Bronchial epithelial cell (primary cell): ENCODE data around the gene WNT7B. TPM values are rescaled to one million over a fixed set of nuclear protein-coding genes. Genes with fewer than 3 reads are reported as not detected.
A peak's percentile ranks its signal among the peaks of the same experiment; 100 is the strongest.
"Not testable (repeated sequence)": the region's sequence is repeated elsewhere in the genome, so short reads cannot be mapped to it uniquely, and the experiment has no call there.

Source experiments
- DNase-seq: peaks from one replicate; pipeline ENCODE4 v3.0.0-alpha.2; 2010; ENCODE audit warnings: low read depth
- FAIRE-seq: peaks from 2 replicates; lab custom pipeline; 2011; peaks lifted over from hg19 to GRCh38; lab: Jason Lieb, UNC
- H3K27me3 ChIP-seq: 2 replicates; pipeline ENCODE4 v1.5.1; 2011; ENCODE audit warnings: low read length; ENCODE audit not compliant: control insufficient read depth, insufficient read depth
- H3K36me3 ChIP-seq: 2 replicates; pipeline ENCODE4 v1.5.1; 2011; ENCODE audit warnings: low read length; ENCODE audit not compliant: control insufficient read depth, insufficient read depth
- H3K4me3 ChIP-seq: 2 replicates; pipeline ENCODE4 v1.5.1; 2011; ENCODE audit warnings: mild to moderate bottlenecking, low read depth, low read length, control low read depth
- total RNA-seq: library from RNA; depleted of rRNA; stranded (reverse); fragments of >200 nt; gene quantifications from 2 replicates; pipeline ENCODE4 v1.2.1, GENCODE V29; 2014
- TF ChIP-seq, protein P1 (sequence below): IDR thresholded peaks from 2 replicates; pipeline ENCODE4 v1.5.1; 2011; ENCODE audit warnings: mild to moderate bottlenecking, moderate library complexity, low read length, control low read depth, inconsistent platforms; ENCODE audit not compliant: insufficient read depth, severe bottlenecking

WNT7B gene
- total RNA-seq, 1 donor from 2014 or later: 18.2 TPM

DNA sequence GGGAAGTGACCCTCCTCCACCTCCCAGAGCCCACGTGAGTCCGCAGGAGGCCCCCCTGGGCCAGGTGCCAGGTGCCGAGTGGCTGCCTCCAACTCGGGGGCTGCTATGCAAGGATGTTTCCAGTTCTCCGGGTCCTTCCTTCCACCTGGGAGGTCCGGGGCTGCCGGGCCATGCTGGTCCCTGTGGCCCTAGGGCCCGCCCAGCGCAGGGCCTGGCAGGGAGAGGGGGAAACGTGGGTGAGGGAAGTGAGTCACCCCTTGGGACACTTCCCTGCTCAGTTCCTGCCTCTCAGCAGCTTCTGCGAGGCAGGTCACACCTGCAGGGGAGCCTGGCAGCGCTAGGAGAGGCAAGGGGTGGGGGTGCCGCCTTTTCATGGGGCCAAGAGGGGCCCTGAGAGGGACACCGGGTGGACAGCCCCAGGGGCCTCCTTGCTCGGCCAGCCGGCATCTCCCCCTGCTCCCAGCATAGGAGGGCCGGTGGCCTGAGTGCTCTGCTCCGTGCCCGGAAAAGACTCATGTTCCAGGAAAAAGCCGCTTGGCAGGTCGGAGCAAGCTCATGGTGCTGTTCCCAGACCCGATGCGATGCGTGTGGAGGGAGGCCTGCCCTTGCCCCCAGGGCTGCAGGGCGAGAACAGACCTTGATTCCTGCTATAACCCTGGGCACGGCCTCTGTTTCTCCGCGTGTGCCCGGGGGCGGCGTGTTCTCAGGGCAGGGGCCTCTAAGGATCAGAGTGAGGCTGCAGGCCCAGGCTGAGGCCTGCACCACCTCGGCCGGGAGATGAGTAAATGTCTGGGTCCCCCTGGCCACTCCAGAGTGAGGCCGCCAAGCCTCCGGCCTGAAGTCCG lies 30.3 kb upstream of the WNT7B start:
- Histone ChIP-seq H3K4me3 (peak overlapping the region; percentile 1), H3K27me3 (no peaks in the 10 kb centered on the region), H3K36me3 (no peaks in the 10 kb centered on the region)
- TF ChIP-seq, protein P1, sequence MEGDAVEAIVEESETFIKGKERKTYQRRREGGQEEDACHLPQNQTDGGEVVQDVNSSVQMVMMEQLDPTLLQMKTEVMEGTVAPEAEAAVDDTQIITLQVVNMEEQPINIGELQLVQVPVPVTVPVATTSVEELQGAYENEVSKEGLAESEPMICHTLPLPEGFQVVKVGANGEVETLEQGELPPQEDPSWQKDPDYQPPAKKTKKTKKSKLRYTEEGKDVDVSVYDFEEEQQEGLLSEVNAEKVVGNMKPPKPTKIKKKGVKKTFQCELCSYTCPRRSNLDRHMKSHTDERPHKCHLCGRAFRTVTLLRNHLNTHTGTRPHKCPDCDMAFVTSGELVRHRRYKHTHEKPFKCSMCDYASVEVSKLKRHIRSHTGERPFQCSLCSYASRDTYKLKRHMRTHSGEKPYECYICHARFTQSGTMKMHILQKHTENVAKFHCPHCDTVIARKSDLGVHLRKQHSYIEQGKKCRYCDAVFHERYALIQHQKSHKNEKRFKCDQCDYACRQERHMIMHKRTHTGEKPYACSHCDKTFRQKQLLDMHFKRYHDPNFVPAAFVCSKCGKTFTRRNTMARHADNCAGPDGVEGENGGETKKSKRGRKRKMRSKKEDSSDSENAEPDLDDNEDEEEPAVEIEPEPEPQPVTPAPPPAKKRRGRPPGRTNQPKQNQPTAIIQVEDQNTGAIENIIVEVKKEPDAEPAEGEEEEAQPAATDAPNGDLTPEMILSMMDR: no peak
- FAIRE-seq (no peak), DNase-seq (peak; percentile 88)

DNA sequence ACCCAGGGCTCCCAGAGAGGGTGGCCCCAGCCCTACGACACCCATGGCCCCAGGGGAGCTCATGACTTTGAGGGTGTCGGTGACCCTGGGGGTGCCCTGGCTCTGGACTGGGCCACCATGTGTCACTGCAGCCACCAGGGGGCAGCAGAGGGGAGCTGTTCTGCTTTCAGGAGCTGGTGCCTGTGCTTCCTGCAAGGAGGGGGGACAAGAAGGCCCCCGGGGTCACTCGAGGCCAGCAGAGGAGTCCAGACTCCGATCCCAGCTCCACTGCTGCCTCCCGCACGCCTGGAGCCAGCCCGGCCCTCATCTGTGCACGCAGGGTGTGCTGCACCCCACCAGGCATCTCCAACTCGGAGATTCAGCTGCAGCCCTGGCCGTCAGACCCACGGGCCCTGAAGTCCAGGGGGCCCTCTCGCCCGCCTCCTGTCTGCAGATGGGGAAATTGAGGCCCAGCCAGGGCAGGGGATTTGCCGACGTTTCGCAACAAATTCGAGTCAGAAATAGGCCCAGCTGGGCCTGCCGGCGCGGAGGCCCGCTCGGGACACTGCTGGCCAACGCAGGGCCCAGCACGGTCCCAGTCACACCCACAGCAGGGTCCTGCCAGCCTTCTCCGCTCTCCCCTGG lies 29.5 kb upstream of the WNT7B start:
- TF ChIP-seq, protein P1: peak; percentile 91
- FAIRE-seq (no peak), DNase-seq (peak; percentile 71)
- H3K4me3 ChIP-seq: peak overlapping the region; percentile 1
- H3K27me3 ChIP-seq: no peaks in the 10 kb centered on the region
- no peaks in the 10 kb centered on the region for H3K36me3 ChIP-seq

DNA sequence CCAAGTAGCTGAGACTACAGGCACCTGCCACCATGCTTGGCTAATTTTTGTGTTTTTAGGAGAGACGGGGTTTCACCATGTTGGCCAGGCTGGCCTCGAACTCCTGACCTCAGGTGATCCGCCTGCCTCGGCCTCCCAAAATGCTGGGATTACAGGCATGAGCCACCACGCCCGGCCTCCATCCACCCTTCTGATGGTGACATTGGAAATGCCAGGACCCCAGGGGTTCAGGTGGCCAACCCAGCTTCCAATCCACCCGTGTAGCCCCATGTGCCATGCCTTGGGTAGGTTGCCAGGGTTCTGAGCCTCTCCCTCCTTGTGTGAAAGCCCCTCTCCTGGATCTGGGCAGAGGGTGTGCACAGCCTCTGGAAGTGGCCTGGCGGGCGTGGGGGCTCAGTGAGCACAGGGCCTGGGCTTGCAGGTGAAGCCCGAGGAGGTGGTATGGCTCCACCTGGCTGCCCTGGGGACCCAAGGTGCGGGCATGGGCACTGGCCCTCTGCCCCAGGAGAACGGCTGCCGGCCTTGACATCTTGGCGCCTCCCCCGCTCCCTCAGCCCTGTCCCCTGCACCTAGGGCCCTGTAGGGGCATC lies 28.2 kb upstream of the WNT7B start:
- H3K27me3 ChIP-seq, FAIRE-seq, H3K36me3 ChIP-seq, DNase-seq, H3K4me3 ChIP-seq: not testable (repeated sequence)

DNA sequence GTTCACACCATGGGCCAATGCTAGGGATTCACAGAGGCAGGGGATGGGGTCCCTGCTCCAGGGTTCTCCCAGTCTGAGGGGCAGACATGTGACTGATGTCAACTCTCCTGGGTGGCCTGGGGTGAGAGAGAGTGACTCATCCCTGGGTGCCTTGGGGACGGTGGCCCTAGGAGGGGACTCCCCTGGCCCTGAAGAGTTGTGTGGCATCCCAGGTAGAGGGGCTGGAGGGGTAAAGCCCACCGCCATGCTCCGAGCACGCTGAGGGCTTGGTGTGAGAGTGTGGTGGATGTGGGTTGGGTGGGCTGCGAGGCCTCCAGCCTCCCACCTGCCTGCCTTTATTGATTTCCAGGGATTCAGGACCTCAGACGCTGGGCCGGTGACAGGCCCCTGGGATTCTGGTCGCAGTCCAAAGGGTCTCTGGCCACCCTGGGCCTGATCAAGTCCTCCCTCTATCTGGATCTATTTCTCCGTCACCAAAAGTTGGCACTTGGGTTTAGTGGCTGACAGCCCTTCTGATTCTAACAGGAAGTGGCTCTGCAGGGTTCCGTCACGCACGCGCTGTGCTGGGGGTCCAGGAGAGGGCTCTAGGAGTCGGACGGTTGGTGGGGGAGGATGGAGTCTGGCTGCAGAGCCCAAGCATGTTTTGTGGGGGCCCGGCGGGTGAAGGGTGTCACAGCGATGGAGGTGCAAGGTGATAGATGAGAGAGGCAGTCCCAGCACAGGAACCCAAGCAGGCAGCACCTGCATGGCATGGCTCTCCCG lies 27.3 kb upstream of the WNT7B start:
- H3K27me3 ChIP-seq: no peaks in the 10 kb centered on the region
- TF ChIP-seq, protein P1: no peak
- no peak overlapping the region for H3K4me3 ChIP-seq
- FAIRE-seq (no peak), DNase-seq (no peak)
- no peaks in the 10 kb centered on the region for H3K36me3 ChIP-seq

DNA sequence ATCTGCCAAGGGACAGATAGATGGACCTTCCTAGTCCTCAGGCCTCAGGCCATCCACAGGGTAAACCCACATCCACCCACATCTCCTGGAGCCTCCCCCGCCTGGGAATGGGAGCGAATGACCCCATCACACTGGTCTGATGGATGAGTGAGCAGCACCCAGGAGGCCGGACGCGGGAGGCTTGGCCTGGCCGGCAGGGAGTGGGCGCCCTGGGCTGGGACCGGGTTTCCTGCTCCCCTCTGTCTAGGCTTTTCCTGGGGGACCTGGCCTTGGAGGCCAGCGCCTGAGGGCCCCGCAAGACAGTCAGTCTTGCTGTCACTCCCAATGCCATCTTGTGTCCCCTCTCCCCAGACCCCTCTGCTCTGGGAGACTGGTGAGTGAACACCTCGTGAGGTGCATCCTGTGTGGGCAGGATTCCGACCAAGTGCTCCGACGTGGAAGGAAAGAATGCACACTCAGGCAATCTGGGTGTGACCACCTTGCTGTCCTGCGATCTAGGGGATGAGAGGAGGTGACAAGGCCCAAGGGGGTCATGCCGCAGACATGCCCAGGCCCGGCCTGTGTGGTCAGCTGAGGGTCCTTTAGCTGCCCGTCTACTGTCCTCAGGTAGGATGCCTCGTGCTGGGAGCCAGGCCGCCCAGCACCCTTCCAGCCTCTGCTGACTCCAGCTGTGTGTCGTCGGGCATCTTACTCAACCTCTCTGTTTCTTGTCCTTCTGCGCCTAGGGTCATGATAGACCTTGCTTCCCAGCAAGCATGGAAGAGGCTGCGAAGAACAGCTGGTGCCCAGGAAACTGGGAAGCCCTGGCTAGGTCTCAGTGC lies 26.5 kb upstream of the WNT7B start:
- FAIRE-seq (no peak), DNase-seq (no peak)
- Histone ChIP-seq H3K36me3 (no peaks in the 10 kb centered on the region), H3K27me3 (no peaks in the 10 kb centered on the region), H3K4me3 (no peak overlapping the region)
- TF ChIP-seq, protein P1: no peak
